CD4-positive, alpha-beta T cell (primary cell): ENCODE results near the gene PCSK2. TPM values are rescaled to one million over a fixed set of nuclear protein-coding genes. Genes with fewer than 3 reads are reported as not detected.

Experiments used
- ATAC-seq: fragments of 200-7000 bp; cut with Tn5 transposase; one replicate; pipeline ENCODE4 v1.10.0; 2022; ENCODE audit warnings: mild to moderate bottlenecking; ENCODE audit not compliant: poor library complexity
- CTCF ChIA-PET: fragments of 350-600 bp; sonication (Branson Sonifier 250); formaldehyde crosslinking; loops from one replicate; lab custom pipeline; 2021; ENCODE audit warnings: antibody characterized with exemption, inconsistent platforms; lab: Charles Lee
- POLR2A ChIA-PET: fragments of 350-600 bp; sonication (Branson Sonifier 250); formaldehyde crosslinking; loops from one replicate; lab custom pipeline; 2021; ENCODE audit warnings: antibody characterized with exemption, inconsistent platforms; lab: Charles Lee
- DNase-seq, 14 experiments: peaks; one replicate each; pipeline ENCODE4 v3.0.0-alpha.2; 2013 to 2020; ENCODE audit warnings: mixed read lengths in 2 of 14
- H3K27ac ChIP-seq, 2 donors: one replicate each; pipeline versions ENCODE4 v1.5.1 to v1.7.0; 2013; ENCODE audit warnings: low read length in 2 of 2, low read depth in 1 of 2, mild to moderate bottlenecking in 1 of 2
- H3K27me3 ChIP-seq, 2 experiments: 1 replicate in 1 of 2; 2 replicates in 1 of 2; pipeline versions ENCODE4 v1.6.1 to v1.7.0; 2013; ENCODE audit warnings: low read length in 2 of 2, control low read depth in 1 of 2, mild to moderate bottlenecking in 1 of 2, moderate library complexity in 1 of 2; ENCODE audit not compliant: insufficient read depth in 2 of 2, control insufficient read depth in 1 of 2
- H3K36me3 ChIP-seq: one replicate; pipeline ENCODE4 v1.6.1; 2013; ENCODE audit warnings: low read length, control low read depth; ENCODE audit not compliant: insufficient read depth
- H3K4me1 ChIP-seq: one replicate; pipeline ENCODE4 v1.6.1; 2013; ENCODE audit warnings: low read length, control low read depth; ENCODE audit not compliant: insufficient read depth
- H3K4me3 ChIP-seq: one replicate; pipeline ENCODE4 v1.5.1; 2013; ENCODE audit warnings: mild to moderate bottlenecking, low read length, moderate library complexity
- H3K9me3 ChIP-seq, 2 experiments: 1 replicate in 1 of 2; 2 replicates in 1 of 2; pipeline versions ENCODE4 v1.6.1 to v1.7.0; 2013; ENCODE audit warnings: low read length in 2 of 2, mild to moderate bottlenecking in 2 of 2, control low read depth in 1 of 2, moderate library complexity in 1 of 2; ENCODE audit not compliant: control insufficient read depth in 1 of 2, insufficient read depth in 1 of 2
- H3K27ac Mint-ChIP-seq: one replicate; pipeline ENCODE4 v1.8.0; 2020; ENCODE audit warnings: mixed read lengths
- H3K27me3 Mint-ChIP-seq: one replicate; pipeline ENCODE4 v1.8.0; 2021; ENCODE audit warnings: mixed read lengths
- H3K36me3 Mint-ChIP-seq: one replicate; pipeline ENCODE4 v1.8.0; 2021; ENCODE audit warnings: low read depth, mixed read lengths
- H3K4me1 Mint-ChIP-seq: one replicate; pipeline ENCODE4 v1.8.0; 2021; ENCODE audit warnings: low read depth, mixed read lengths
- H3K4me3 Mint-ChIP-seq: one replicate; pipeline ENCODE4 v1.8.0; 2020; ENCODE audit warnings: mild to moderate bottlenecking, mixed read lengths
- H3K9me3 Mint-ChIP-seq: one replicate; pipeline ENCODE4 v1.8.0; 2020; ENCODE audit warnings: mixed read lengths
- intact Hi-C, 2 experiments: fragments of 100-400 bp; cut with DNase I in 1 of 2; cut with micrococcal nuclease in 1 of 2; formaldehyde crosslinking; loops; one replicate each; pipeline versions ENCODE4 v1.15.1 to v1.9.0; 2023 to 2025; cut with DNase I, micrococcal nuclease
- total RNA-seq, 174 experiments: library from RNA in 2 of 174; stranded (reverse) in 2 of 174; gene quantifications; one replicate each; pipeline ENCODE4 v1.2.3 and lab custom pipeline; 2021 to 2026
- TF ChIP-seq, protein P1 (sequence below): fragments of 200-600 bp; IDR thresholded peaks from one replicate; pipeline ENCODE4 v1.8.0; 2022; ENCODE audit warnings: antibody characterized with exemption, mild to moderate bottlenecking

Gene PCSK2
- total RNA-seq, 2 experiments from 2014 or later, result not detected

DNA sequence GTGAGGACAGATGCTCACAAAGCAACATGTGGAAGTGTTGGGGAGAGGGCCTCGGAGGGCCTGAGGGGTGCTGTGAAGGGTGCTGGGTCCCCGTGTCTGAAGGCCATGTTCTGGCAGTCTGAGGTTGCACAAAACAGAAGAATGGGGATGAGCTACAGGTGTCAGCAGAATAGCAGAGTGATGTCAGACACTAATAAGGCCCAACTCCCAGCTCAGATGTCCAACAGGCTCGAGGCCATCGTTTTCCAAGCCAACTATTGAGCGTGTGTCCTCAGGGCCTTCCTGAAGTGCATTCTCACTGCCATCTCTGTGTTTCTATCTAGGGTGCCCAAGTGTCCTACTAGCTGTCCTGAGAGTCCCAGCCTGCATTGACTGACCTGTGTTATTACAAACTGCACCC lies 296.5 kb downstream of the PCSK2 start:
- H3K4me1 ChIP-seq, result no peaks in the 10 kb centered on the region
- ATAC-seq, result no peak
- H3K27ac Mint-ChIP-seq, result no peak overlapping the region
- no peaks in the 10 kb centered on the region for H3K27me3 ChIP-seq
- TF ChIP-seq, protein P1, sequence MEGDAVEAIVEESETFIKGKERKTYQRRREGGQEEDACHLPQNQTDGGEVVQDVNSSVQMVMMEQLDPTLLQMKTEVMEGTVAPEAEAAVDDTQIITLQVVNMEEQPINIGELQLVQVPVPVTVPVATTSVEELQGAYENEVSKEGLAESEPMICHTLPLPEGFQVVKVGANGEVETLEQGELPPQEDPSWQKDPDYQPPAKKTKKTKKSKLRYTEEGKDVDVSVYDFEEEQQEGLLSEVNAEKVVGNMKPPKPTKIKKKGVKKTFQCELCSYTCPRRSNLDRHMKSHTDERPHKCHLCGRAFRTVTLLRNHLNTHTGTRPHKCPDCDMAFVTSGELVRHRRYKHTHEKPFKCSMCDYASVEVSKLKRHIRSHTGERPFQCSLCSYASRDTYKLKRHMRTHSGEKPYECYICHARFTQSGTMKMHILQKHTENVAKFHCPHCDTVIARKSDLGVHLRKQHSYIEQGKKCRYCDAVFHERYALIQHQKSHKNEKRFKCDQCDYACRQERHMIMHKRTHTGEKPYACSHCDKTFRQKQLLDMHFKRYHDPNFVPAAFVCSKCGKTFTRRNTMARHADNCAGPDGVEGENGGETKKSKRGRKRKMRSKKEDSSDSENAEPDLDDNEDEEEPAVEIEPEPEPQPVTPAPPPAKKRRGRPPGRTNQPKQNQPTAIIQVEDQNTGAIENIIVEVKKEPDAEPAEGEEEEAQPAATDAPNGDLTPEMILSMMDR, result no peak
- no peaks in the 10 kb centered on the region for H3K36me3 Mint-ChIP-seq
- H3K27me3 Mint-ChIP-seq, result no peaks in the 10 kb centered on the region
- H3K4me3 Mint-ChIP-seq, result no peak overlapping the region
- CTCF ChIA-PET, result no interaction called here
- no peaks in the 10 kb centered on the region for H3K36me3 ChIP-seq
- no peak overlapping the region for H3K27ac ChIP-seq
- no peaks in the 10 kb centered on the region for H3K9me3 Mint-ChIP-seq
- H3K4me1 Mint-ChIP-seq, result no peaks in the 10 kb centered on the region
- no peaks in the 10 kb centered on the region for H3K9me3 ChIP-seq
- H3K4me3 ChIP-seq, result no peak overlapping the region
- DNase-seq, result no peak
- intact Hi-C loops, result no loop called here
- POLR2A ChIA-PET, result no interaction called here

DNA sequence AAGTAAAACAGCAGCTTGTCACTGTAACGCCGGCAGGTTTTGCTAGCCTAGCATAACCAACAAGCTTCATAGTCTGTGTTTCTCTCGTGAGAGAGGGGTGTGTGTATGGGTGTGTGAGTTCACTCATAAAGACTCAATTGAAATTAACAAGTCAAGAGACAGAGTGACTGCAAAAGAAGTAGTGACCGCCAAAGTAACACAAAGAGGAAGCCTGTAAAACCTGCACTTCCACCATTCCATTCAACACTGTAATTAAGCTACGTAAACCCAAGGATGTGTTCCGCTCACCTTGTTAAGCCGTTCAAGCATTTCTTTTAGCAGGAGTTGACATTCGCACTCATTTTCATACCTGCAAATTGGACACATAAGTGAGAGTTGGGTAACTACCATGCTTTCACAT lies 297.7 kb downstream of the PCSK2 start:
- Mint-ChIP-seq H3K36me3 (no peaks in the 10 kb centered on the region), H3K27ac (no peak overlapping the region), H3K4me3 (no peak overlapping the region), H3K9me3 (no peaks in the 10 kb centered on the region), H3K27me3 (peaks cover 4% of the 10 kb centered on the region), H3K4me1 (no peaks in the 10 kb centered on the region)
- TF ChIP-seq, protein P1, result no peak
- Histone ChIP-seq H3K27me3 (no peaks in the 10 kb centered on the region), H3K9me3 (no peaks in the 10 kb centered on the region), H3K36me3 (no peaks in the 10 kb centered on the region), H3K27ac (no peak overlapping the region), H3K4me1 (no peaks in the 10 kb centered on the region), H3K4me3 (no peak overlapping the region)
- intact Hi-C loops, result no loop called here
- CTCF ChIA-PET, result no interaction called here
- POLR2A ChIA-PET, result no interaction called here
- ATAC-seq (no peak), DNase-seq (no peak)

DNA sequence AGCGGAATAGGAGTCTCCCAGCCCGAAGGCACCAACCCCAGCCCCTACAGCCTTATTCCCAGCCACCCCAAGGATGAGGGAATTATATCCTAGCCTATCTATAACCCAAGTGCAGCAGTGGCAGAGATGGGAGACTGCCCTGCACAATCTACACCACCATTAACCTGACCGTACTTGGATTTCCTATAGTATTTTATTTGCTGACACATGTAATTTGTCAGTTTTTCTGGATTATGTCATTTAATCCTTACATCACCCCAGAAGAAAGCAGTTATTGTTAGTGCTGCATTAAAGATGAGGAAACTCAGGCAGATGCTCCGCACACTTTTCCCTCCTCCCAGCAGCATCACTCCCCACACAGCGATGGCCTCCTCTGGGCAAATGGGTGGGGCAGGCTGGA lies 298.3 kb downstream of the PCSK2 start:
- CTCF ChIA-PET, result no interaction called here
- H3K36me3 Mint-ChIP-seq, result no peaks in the 10 kb centered on the region
- ATAC-seq (no peak), DNase-seq (no peak)
- Histone ChIP-seq H3K27me3 (peaks cover 0 to 4% of the 10 kb centered on the region in 2 experiments), H3K4me1 (no peaks in the 10 kb centered on the region), H3K4me3 (no peak overlapping the region), H3K27ac (no peak overlapping the region), H3K36me3 (no peaks in the 10 kb centered on the region), H3K9me3 (no peaks in the 10 kb centered on the region)
- H3K4me3 Mint-ChIP-seq, result no peak overlapping the region
- TF ChIP-seq, protein P1, result no peak
- peaks cover 6% of the 10 kb centered on the region for H3K27me3 Mint-ChIP-seq
- H3K9me3 Mint-ChIP-seq, result no peaks in the 10 kb centered on the region
- intact Hi-C loops, result no loop called here
- no peak overlapping the region for H3K27ac Mint-ChIP-seq
- POLR2A ChIA-PET, result no interaction called here
- H3K4me1 Mint-ChIP-seq, result no peaks in the 10 kb centered on the region
